Measurements from ENCODE around the gene RNPS1. TPM values are rescaled to one million over a fixed set of nuclear protein-coding genes. Genes with fewer than 3 reads are reported as not detected.

The RNPS1 gene
- total and polyA plus RNA-seq, 9 of the 15 experiments (the other 6 are each of a cell fraction or from before 2014, with no cell fraction given) = 44.9 to 338 (median 202) TPM

GRCh38 chr16:2251296-2252111, 16.4 kb downstream of the RNPS1 start, which contains the start of gene ECI1 (continued):
- TF ChIP-seq REST (IDR thresholded peaks at IDR 0.05; ENCODE audit: borderline replicate concordance) (peak; percentile 97), REST (CRISPR knock-in tag; IDR thresholded peaks at IDR 0.05; ENCODE audit: low read depth) (no peak), ZNF175 (CRISPR knock-in tag; IDR thresholded peaks at IDR 0.05; ENCODE audit: low read depth) (no peak; the same call in 1 of the 2 replicates), EGR1 (conservative IDR thresholded peaks at IDR 0.05) (peak; percentile 76), TEAD4 (IDR thresholded peaks at IDR 0.05; ENCODE audit: low read length) (no peak), TEAD4 (CRISPR knock-in tag; IDR thresholded peaks at IDR 0.05; ENCODE audit: borderline replicate concordance) (no peak), HNRNPLL (IDR thresholded peaks at IDR 0.05; ENCODE audit: low read depth, low read length, poor library complexity, severe bottlenecking) (peak; percentile 38), ZNF224 (CRISPR knock-in tag; IDR thresholded peaks at IDR 0.05) (no peak), ZZZ3 (IDR thresholded peaks at IDR 0.05) (no peak), NCOA4 (IDR thresholded peaks at IDR 0.05; ENCODE audit: partially characterized antibody) (no peak), ZNF644 (tag; IDR thresholded peaks at IDR 0.05; ENCODE audit: low read depth) (no peak), EP400 (IDR thresholded peaks at IDR 0.05) (peak; percentile 89), TAF9B (IDR thresholded peaks at IDR 0.05; ENCODE audit: partially characterized antibody) (no peak), RBM22 (IDR thresholded peaks at IDR 0.05; ENCODE audit: low read depth, low read length, poor library complexity, severe bottlenecking) (peak; percentile 92)

Measured in K562 (cell line).